Effector CD8-positive, alpha-beta T cell (primary cell): Measurements from ENCODE around the gene LBX1.

ENCODE experiments used
- DNase-seq: peaks from one replicate; lab custom pipeline; 2025; lab: John Stamatoyannopoulos, UW

Gene LBX1

GRCh38 chr10:101225846-101226421 is 3.3 kb downstream of the LBX1 start:
- DNase-seq: no peak

DNA sequence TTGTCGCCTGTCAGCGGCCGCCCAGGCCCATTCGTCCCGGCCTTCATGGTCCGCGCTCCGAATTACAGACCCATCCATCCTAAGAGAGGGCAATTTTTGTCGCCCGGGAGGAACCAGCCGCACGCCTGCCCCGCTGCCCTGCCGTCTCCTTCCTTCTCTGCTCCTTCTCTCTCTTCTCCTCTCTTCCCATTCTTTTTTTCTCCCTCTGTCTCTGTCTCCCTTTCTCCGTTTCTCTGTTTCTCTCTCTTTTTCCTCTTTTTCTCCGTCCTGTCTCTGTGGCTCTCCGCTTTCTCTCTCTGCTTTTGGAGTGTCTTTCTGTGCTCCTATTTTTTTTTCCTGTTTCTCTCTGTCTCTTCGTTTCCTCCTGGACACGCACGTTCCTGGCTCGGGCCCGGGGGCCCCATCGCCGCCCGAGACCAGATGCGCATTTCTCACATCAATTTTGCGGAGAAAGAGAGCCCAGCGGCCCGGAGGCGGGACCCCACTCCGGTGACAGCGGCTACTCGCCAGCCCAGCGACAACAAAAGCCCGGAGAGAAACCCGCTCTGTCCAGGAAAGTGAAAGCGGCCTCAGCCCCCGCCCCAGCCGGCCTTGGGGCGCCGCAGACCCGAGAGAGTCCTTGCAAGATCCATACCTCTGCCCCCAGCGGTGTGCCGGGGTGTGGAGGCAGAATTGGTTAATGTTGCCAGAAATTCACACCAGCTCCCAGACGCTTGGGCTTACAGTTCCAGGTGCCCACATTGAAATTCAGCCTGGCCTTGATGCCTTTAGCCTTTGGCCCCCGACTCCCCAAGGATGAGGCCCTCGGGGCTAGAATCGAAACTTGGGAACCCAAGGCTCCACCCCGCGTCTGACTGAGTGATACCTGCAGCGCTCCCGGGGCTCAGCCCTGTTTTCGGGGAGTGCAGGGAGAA is 4.1 kb downstream of the LBX1 start:
- no peak for DNase-seq

DNA sequence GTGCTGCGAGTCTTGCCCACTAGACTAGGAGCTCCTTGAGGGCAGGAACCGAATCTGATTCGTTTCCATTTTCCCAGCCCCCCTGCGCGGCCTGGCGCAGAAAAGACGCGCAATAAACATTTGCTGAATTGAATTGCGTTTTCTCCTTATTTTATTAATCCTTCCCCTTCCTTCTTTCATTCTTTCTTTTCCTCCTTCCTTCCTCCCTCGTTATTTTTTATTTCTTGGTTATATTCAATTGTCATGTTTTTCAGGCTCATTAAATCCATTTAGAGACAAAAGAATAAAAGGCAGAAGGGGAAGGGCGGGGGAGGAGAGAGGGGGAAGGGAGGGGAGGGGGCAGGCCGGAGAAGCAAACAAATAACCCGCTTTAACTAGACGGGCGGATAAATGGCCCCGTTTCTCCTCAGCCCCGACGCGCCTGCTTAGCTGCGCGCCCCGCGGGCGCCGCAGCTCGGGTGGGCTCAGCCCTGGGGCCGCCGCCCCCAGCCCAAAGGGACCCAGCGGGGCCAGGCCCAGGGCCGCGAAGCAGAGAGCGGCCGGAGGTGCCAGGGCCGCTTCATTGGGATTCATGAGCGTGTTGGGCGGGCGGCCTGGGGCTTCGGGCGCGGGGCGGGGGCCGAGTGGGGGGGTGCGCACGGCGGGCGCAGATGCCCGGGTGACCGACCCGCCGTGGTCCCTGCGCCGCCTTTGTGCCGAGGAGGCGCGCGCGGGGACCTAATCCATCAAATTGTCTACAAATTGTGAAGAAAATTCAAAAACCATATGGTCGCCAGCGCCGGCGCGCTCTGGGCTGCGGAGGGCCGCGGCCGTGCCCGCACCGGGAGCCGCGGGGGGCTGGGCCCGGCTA is 5.0 kb downstream of the LBX1 start:
- DNase-seq: no peak

DNA sequence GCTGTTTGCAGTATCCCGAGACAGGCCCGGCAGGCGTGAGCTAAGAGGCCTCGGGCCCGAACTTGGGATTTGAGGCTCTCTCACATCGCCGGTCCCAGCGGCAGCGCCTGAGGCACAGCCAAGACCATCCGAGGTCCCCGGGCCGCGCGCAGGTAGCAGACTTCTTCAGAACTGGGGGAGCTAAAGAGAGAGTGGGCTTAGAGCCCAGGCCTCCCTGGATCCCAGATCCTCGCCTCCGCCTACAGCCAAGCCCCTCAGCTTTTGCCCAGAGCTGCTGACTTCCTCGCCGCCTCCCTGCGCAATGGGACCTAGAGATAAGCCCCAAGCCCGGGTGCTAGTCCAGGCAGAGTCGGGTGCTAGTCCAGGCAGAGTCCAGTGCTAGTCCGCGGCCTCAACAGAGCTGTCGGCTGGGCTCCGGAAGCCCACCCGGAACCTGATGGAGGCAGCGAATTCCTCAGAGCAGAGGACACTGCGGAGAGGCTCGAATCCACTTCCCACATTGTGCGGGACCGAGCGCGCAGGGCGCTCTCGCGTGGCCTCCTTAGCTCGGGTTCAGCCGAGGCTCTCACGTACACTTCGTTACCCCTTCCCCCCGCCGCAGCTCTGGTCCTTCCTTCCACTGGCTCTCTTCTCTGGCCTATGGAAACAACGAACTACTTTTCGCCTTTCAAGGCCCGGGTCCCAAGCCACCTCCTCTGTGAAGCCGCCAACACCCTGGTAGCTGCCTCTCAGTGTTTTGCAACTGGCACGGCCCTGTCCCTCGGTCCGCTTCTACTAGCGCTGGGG is 5.8 kb downstream of the LBX1 start:
- no peak for DNase-seq

DNA sequence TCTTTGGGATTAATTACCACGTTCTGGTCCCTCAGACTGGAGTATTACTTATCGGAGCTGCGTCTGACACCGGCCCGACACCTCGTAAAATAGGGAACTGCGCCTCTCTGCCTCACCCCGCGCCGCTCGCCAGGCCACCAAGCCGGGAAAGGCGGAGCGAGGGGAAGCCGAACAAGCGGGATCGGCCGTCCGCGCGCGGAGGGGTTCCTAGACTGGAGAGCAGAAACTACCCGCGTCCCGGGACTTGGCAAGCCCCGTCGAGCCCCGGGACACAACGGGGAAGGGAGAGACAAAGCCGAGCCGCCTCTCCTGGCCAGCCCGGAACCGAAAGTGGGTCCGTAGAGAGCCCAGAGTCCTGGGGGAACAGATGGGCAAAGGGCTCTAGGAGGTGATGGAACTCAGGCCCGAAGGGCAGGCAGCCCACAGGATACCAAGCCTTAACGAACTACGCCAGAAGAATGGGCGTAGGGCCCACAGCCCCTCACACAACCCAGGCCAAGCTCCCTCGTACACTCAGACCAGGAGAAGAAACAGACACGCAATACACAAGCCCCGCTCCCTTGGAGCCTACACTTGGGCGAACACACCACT is 6.5 kb downstream of the LBX1 start:
- DNase-seq: no peak

- no peak for DNase-seq
Measured at GRCh38 chr10:101221963-101222531, 7.2 kb downstream of the LBX1 start.

GRCh38 chr10:101221549-101221948 is 7.7 kb downstream of the LBX1 start:
- no peak for DNase-seq

DNA sequence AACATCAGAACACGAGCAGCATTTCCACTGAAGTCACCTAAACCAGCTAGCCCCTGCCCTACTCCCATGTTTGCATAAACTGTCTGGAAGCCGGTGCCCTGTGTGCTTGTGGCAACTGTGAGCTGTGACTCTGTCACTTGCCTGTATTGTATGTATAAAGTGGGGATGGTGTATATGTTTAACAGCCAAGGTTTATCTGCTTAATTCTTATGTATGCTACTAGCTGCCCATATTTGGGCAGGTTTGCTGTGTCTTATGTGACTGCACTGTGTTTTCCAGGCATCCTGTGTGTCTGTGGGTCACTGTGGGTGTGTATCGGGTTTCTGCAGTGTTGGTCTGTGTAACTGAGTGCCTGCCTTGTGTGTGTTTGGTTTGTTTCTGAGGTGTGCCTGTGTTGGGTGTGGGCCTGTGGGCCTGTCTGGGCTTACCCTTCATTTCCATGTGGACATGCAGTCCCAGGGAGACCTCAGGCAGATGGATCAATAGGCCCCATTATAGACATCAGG is 9.3 kb downstream of the LBX1 start:
- DNase-seq: no peak

DNA sequence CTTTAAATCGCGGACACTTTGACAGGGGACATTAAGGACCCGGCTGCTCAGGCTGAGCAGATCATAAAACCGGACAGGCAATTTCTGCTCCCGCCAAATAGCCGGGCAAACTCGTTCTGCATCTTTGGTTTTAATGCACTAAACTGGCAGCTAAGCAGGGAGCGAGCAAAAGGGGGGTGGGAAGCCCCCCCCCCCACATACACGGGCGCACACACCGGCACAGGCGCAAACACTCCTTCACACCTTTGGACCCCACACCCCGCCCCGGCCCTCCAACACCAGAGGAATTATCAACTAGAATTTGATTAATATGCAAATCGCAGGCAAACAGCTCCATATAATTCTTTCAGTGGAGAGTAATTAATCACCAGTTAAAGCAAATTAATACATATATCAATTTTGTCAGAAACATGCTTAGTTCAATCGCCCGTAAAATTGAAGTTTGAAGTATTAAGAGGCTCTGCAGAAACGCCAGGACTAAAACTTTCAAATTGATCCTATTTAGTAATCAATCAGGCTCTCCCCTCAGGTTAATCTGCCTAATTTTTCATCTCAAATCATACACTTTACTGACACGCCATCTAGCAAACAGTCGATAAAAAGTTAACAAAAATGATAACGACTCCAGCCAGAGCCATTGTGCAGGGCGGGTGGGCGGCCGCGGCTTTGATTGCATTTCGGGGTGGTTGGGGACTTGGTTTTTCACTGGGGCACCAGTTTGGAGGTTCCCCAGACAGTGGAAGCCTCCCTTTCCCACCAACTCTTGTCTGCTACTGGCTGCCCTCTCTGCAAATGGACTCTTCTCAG is 9.9 kb downstream of the LBX1 start:
- DNase-seq: no peak

DNA sequence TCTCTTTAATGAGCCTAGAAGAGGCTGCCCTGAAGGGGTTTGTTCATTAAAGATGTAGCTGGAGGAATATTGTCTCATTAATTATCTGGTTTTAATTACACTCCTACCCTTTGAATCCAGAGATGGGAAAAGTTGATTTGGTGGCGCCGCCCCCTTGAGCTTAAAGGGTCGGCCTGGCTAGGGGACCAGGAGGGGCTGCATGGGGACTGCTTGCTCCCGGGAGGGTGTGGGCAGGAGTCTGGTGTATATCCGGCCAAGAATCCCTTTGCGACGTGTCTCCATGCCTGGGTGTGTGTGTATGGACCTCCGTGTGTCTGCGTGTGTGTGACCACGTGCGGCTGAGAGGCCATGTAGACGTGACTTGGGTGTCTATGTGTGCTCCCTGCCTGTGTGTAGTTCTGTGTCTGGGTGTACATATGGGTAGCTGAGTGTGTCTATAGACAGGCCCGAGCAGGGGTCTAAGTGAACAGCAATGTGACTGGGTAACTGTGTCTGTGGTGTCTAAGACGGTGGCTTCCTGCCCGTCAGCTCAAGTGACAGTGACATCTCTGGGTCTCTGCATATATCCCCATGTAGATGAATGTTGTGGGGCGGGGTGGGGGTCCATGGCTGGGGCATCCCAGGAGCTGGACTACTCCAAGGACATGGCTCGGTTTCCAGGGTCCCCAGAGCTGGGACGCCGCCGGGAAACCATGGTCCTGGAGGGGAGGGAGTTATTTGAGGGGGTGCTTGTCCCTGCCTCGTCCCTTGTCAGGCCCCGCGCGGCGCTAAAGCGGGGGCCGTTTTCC is 10.7 kb downstream of the LBX1 start:
- DNase-seq: no peak

- DNase-seq: no peak
Measured at GRCh38 chr10:101217450-101218281, 11.6 kb downstream of the LBX1 start.

DNA sequence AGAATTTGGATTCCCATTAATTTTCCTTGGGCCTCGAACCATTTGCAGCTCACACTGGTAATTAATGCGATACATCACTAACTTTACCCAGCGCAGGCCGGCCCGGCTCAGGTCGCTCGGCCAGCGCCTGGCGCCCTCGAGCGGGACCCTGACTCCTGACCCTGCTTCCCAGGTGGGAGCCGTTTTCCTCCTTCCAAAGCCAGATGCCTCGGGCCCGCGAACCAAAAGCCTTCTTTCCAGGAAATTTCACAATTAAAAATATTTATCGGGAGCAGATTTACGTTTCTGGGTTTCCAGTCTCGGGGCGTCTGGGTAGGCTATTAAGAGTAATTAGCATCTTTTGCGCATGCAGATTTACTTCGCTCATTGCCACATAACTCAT is 12.2 kb downstream of the LBX1 start:
- no peak for DNase-seq

DNA sequence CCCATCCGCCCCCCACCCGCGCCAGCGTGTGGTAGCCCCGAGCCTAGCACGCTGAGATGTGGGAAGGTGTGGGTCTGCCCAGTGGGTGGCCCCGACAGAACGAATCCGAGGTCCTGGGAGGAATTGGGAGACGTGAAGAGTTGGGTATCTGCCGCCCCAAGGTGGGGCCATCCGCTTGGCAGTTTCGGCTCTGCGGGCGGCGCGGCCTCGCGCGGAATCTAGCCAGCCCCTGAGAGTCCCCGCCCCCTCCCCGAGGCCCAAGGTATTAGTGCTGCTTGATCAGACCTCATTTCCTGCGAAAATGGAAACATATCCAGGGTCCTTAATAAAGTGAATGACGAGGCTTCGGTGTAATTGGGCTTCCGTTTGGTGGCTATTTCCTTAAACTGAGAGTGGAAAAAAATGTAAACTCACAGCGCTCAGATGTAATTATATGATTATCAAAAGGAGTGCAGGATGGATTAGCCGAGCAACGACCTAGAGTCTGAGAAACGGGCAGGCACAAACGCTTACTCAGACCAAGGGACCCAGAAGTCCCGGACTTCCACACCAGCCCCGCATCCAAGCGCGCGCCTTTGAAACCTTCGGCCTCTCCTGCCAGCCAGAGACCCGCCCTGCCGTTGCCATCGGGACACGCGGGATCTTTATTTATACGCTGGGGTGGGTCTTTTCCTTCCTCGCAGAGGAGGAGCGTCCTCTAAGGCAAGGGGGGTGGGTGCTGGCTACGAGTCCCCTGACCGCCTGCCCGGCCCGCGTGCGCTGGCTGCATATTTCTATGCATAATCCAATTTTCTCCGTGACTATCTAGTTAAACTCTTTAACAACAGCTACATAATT is 12.8 kb downstream of the LBX1 start:
- no peak for DNase-seq

- no peak for DNase-seq
Measured at GRCh38 chr10:101215397-101216206, 13.7 kb downstream of the LBX1 start.

GRCh38 chr10:101214446-101215396 is 14.5 kb downstream of the LBX1 start:
- DNase-seq: peak; percentile 63
